Sigmoid colon (tissue), 7 donors: ENCODE measurements around the gene ADAM23. TPM values are rescaled to one million over a fixed set of nuclear protein-coding genes. Genes with fewer than 3 reads are reported as not detected.

Experiments used
- DNase-seq: peaks from one replicate; pipeline ENCODE4 v3.0.0-alpha.2; 2019
- H3K27ac ChIP-seq, 4 donors: fragments of 200-600 bp; sonication (generic); one replicate each; pipeline ENCODE4 v1.5.1; 2016 to 2019; ENCODE audit warnings: mild to moderate bottlenecking in 1 of 4
- H3K27me3 ChIP-seq, 3 donors: fragments of 200-600 bp; sonication (generic); one replicate each; pipeline ENCODE4 v1.5.1; 2019; ENCODE audit warnings: mild to moderate bottlenecking in 1 of 3
- H3K36me3 ChIP-seq, 4 donors: fragments of 200-600 bp; sonication (generic); one replicate each; pipeline ENCODE4 v1.5.1; 2016 to 2019
- H3K4me1 ChIP-seq, 4 donors: fragments of 200-600 bp; sonication (generic); one replicate each; pipeline ENCODE4 v1.5.1; 2017 to 2019
- H3K4me3 ChIP-seq, 4 donors: fragments of 200-600 bp; sonication (generic); one replicate each; pipeline ENCODE4 v1.5.1; 2017 to 2019; ENCODE audit warnings: mild to moderate bottlenecking in 2 of 4, moderate library complexity in 1 of 4
- H3K9me3 ChIP-seq, 4 donors: fragments of 200-600 bp in 3 of 4; sonication (generic) in 3 of 4; one replicate each; pipeline versions ENCODE4 v1.5.1 to v1.6.1; 2013 to 2019
- CTCF ChIP-seq, 4 experiments: fragments of 450-650 bp in 3 of 4; fragments of 200-600 bp in 1 of 4; IDR thresholded peaks; one replicate each; pipeline ENCODE4 v1.5.1; 2016 to 2019; ENCODE audit warnings: antibody characterized with exemption in 4 of 4, mild to moderate bottlenecking in 3 of 4, moderate library complexity in 2 of 4
- EP300 ChIP-seq, 4 donors: sonication (generic); formaldehyde crosslinking; IDR thresholded peaks; one replicate each; pipeline ENCODE4 v1.6.1; 2017; ENCODE audit warnings: antibody characterized with exemption in 4 of 4
- POLR2A ChIP-seq, 2 donors: fragments of 450-650 bp; IDR thresholded peaks; one replicate each; pipeline ENCODE4 v1.6.1; 2016; ENCODE audit warnings: antibody characterized with exemption in 2 of 2, mild to moderate bottlenecking in 2 of 2, moderate library complexity in 2 of 2
- POLR2AphosphoS5 ChIP-seq, 4 donors: sonication (generic); formaldehyde crosslinking; IDR thresholded peaks; one replicate each; pipeline ENCODE4 v1.6.1; 2017; ENCODE audit warnings: antibody characterized with exemption in 4 of 4
- WGBS, 2 donors: extraction: QIAGEN DNeasy Blood & Tissue Kit; methylation state at CpG; one replicate each; pipeline ENCODE4 v1.1.7; 2013; 5-methylcytosine and 5-hydroxymethylcytosine counted together
- intact Hi-C: fragments of 100-400 bp; cut with DNase I; formaldehyde crosslinking; loops from one replicate; pipeline ENCODE4 v1.15.1; 2023
- polyA plus RNA-seq, 3 donors: library from polyadenylated mRNA; stranded (reverse); fragments of 200-250 nt; gene quantifications; one replicate each; pipeline ENCODE4 v1.2.3, GENCODE V29; 2013
- total RNA-seq, 4 donors: library from RNA; depleted of rRNA; stranded (reverse); fragments of >200 nt; gene quantifications; one replicate each; pipeline ENCODE4 v1.1.0, GENCODE V29; 2016
- donor health status: healthy with polysubstance abuse.
- donor health status: Bipolar disorder and iron deficiency.
- donor health status: healthy.

The ADAM23 gene
- total and polyA plus RNA-seq, 7 donors = under 0.01 to 2.9 (median 1.6) TPM

- Histone ChIP-seq H3K36me3 (no peaks in the 10 kb centered on the region), H3K4me1 (no peaks in the 10 kb centered on the region), H3K9me3 (no peaks in the 10 kb centered on the region), H3K27ac (no peak within 1 kb of the TSS), H3K4me3 (no peak within 1 kb of the TSS), H3K27me3 (peaks cover 7 to 30% (median 16%) of the 10 kb centered on the region in 3 donors)
- DNase-seq = no peak
- intact Hi-C loops = no loop called here
- no peak for TF ChIP-seq EP300 (IDR thresholded peaks at IDR 0.05)
- no peak for TF ChIP-seq POLR2A (IDR thresholded peaks at IDR 0.05)
- no peak for TF ChIP-seq CTCF (IDR thresholded peaks at IDR 0.05)
- no peak for TF ChIP-seq POLR2AphosphoS5 (IDR thresholded peaks at IDR 0.05)
- WGBS, 2 donors = 12 to 29% methylated on average over 56 of the region's 56 CpGs
These were observed 199.0 kb downstream of the ADAM23 start, which contains the start of gene FAM237A for GRCh38 chr2:206642075-206643025. FAM237A (plus strand) TSS chr2:206642487; CDS start chr2:206644237, 1,750 bp downstream.

- Histone ChIP-seq H3K9me3 (no peaks in the 10 kb centered on the region), H3K4me1 (no peaks in the 10 kb centered on the region), H3K4me3 (no peak overlapping the region), H3K27me3 (peaks cover 0 to 4% (median 0%) of the 10 kb centered on the region in 3 donors), H3K36me3 (no peaks in the 10 kb centered on the region), H3K27ac (no peak overlapping the region)
- no peak for TF ChIP-seq POLR2AphosphoS5 (IDR thresholded peaks at IDR 0.05)
- TF ChIP-seq CTCF (IDR thresholded peaks at IDR 0.05) = no peak
- no peak for TF ChIP-seq EP300 (IDR thresholded peaks at IDR 0.05)
- no peak for TF ChIP-seq POLR2A (IDR thresholded peaks at IDR 0.05)
- WGBS, 2 donors = 67 to 75% methylated on average over 1 of the region's 1 CpG
- no peak for DNase-seq
- intact Hi-C loops = no loop called here
These were observed 204.7 kb downstream of the ADAM23 start for GRCh38 chr2:206647985-206648384.

GRCh38 chr2:206657087-206657486 is 213.8 kb downstream of the ADAM23 start:
- no peak overlapping the region for H3K4me3 ChIP-seq
- H3K36me3 ChIP-seq = no peaks in the 10 kb centered on the region
- no peaks in the 10 kb centered on the region for H3K27me3 ChIP-seq
- DNase-seq = no peak
- no peak for TF ChIP-seq CTCF (IDR thresholded peaks at IDR 0.05)
- no peak for TF ChIP-seq POLR2AphosphoS5 (IDR thresholded peaks at IDR 0.05)
- TF ChIP-seq POLR2A (IDR thresholded peaks at IDR 0.05) = no peak
- no peak for TF ChIP-seq EP300 (IDR thresholded peaks at IDR 0.05)
- no peaks in the 10 kb centered on the region for H3K9me3 ChIP-seq
- WGBS, 2 donors = 90 to 93% methylated on average over 1 of the region's 1 CpG
- H3K4me1 ChIP-seq = no peaks in the 10 kb centered on the region
- intact Hi-C loops = no loop called here
- no peak overlapping the region for H3K27ac ChIP-seq

GRCh38 chr2:206665251-206665650 is 221.9 kb downstream of the ADAM23 start:
- Histone ChIP-seq H3K27ac (no peak overlapping the region), H3K36me3 (no peaks in the 10 kb centered on the region), H3K4me3 (no peak overlapping the region), H3K4me1 (no peaks in the 10 kb centered on the region), H3K9me3 (no peaks in the 10 kb centered on the region), H3K27me3 (no peaks in the 10 kb centered on the region)
- 79 to 87% methylated on average over 3 of the region's 3 CpGs for WGBS, 2 donors
- TF ChIP-seq POLR2AphosphoS5 (IDR thresholded peaks at IDR 0.05) (no peak), CTCF (IDR thresholded peaks at IDR 0.05) (no peak), POLR2A (IDR thresholded peaks at IDR 0.05) (no peak), EP300 (IDR thresholded peaks at IDR 0.05) (no peak)
- DNase-seq = no peak
- intact Hi-C loops = no loop called here

Other genes starting within 250 kb of the ADAM23 start
- gene ZDBF2, start 168.9 kb upstream of the ADAM23 start, total RNA-seq = 10 to 100 TPM; 12.7 to 15.0 (median 14.0) TPM
- 1 to 10 TPM in 2 of 3 donors, under 1 TPM in 1; 0.23 to 1.4 (median 1.2) TPM for gene ZDBF2, start 168.9 kb upstream of the ADAM23 start, polyA plus RNA-seq
- gene FAM237A, start 199.0 kb downstream of the ADAM23 start, total RNA-seq = not detected
- gene FAM237A, start 199.0 kb downstream of the ADAM23 start, polyA plus RNA-seq = not detected